HG02623 (cell line): ENCODE data around the gene LTA.

Experiments
- ATAC-seq: cut with Tn5 transposase; IDR thresholded peaks from one replicate; pipeline ENCODE4 v1.9.1; 2021; ENCODE audit warnings: moderate library complexity; ENCODE audit not compliant: unreplicated experiment

Gene LTA

GRCh38 chr6:31621991-31622390 is 49.9 kb downstream of the LTA start:
- no peak for ATAC-seq

GRCh38 chr6:31622684-31623091 is 50.6 kb downstream of the LTA start:
- ATAC-seq = no peak
